Nephron progenitor cell (in vitro differentiated cells): Measurements from ENCODE around the gene ANO9.
A peak's percentile ranks its signal among the peaks of the same experiment; 100 is the strongest.
"Not testable (repeated sequence)": the region's sequence is repeated elsewhere in the genome, so short reads cannot be mapped to it uniquely, and the experiment has no call there.

Experiments used
- DNase-seq: peaks from one replicate; pipeline ENCODE4 v3.0.0; 2021
- H3K27ac Mint-ChIP-seq: 2 replicates; pipeline ENCODE4 v1.8.0; 2021; ENCODE audit warnings: mild to moderate bottlenecking, moderate library complexity, mixed read lengths
- H3K27me3 Mint-ChIP-seq: 2 replicates; pipeline ENCODE4 v1.8.0; 2021; ENCODE audit warnings: mild to moderate bottlenecking, low read depth, mixed read lengths; ENCODE audit not compliant: poor library complexity
- H3K36me3 Mint-ChIP-seq: 2 replicates; pipeline ENCODE4 v1.8.0; 2021; ENCODE audit warnings: low read depth, mixed read lengths
- H3K4me1 Mint-ChIP-seq: 2 replicates; pipeline ENCODE4 v1.8.0; 2021; ENCODE audit warnings: mixed read lengths
- H3K4me3 Mint-ChIP-seq: 2 replicates; pipeline ENCODE4 v1.8.0; 2021; ENCODE audit warnings: mild to moderate bottlenecking, moderate library complexity, mixed read lengths
- H3K9me3 Mint-ChIP-seq: 2 replicates; pipeline ENCODE4 v1.8.0; 2021; ENCODE audit warnings: mild to moderate bottlenecking, moderate library complexity, mixed read lengths
- TF ChIP-seq, protein P1 (sequence below): fragments of 200-600 bp; sonication (generic); IDR thresholded peaks from 2 replicates; pipeline ENCODE4 v1.5.0; 2021; ENCODE audit warnings: antibody characterized with exemption

ANO9 gene

DNA sequence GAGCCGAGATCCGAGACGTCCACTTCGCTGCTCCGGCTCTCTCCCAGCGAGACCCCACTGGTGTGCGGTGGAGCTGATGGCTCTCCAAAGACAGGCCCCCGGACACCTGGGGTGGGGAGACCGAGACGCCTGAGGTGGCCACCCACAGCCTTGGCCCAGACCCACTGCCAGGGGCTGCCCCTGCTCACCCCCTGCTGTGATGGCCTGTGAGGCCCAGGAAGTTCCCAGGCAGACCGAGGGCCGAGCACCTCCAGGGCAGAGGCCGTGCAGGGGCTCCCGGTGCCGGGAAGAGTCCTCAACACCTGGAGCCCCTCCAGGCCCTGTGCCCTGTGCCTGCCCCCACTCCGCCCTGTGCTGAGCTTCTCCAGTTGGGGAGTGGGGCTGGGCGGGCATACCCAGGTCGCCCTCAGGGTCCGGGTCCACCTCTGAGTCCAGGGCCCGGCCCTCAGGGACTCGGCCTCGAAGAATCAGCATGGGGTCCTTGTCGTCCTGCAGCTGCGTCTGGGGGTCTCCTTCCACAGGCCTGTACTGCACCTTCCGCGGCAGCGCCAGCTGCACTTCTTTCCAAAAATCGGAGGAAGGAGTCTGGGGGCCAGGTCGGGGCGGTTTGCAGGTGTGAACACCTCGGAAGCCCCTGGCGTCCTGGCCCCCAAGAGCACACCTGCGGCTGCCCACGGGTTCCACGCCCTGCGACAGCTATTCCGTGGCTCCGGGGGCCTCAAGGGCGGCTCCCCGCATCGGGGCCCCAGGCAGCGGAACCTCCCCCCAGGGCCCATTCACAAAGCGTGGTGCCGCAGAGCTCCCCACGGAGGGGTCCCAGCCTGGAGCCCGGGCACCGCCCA is 35.6 kb downstream of the ANO9 start:
- Mint-ChIP-seq H3K9me3 (no peaks in the 10 kb centered on the region), H3K4me3 (peak overlapping the region; percentile 54), H3K36me3 (no peaks in the 10 kb centered on the region), H3K27ac (no peak overlapping the region), H3K27me3 (peaks cover 6% of the 10 kb centered on the region), H3K4me1 (peaks cover 7% of the 10 kb centered on the region)
- DNase-seq = peak; percentile 38
- TF ChIP-seq, protein P1, sequence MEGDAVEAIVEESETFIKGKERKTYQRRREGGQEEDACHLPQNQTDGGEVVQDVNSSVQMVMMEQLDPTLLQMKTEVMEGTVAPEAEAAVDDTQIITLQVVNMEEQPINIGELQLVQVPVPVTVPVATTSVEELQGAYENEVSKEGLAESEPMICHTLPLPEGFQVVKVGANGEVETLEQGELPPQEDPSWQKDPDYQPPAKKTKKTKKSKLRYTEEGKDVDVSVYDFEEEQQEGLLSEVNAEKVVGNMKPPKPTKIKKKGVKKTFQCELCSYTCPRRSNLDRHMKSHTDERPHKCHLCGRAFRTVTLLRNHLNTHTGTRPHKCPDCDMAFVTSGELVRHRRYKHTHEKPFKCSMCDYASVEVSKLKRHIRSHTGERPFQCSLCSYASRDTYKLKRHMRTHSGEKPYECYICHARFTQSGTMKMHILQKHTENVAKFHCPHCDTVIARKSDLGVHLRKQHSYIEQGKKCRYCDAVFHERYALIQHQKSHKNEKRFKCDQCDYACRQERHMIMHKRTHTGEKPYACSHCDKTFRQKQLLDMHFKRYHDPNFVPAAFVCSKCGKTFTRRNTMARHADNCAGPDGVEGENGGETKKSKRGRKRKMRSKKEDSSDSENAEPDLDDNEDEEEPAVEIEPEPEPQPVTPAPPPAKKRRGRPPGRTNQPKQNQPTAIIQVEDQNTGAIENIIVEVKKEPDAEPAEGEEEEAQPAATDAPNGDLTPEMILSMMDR = no peak

DNA sequence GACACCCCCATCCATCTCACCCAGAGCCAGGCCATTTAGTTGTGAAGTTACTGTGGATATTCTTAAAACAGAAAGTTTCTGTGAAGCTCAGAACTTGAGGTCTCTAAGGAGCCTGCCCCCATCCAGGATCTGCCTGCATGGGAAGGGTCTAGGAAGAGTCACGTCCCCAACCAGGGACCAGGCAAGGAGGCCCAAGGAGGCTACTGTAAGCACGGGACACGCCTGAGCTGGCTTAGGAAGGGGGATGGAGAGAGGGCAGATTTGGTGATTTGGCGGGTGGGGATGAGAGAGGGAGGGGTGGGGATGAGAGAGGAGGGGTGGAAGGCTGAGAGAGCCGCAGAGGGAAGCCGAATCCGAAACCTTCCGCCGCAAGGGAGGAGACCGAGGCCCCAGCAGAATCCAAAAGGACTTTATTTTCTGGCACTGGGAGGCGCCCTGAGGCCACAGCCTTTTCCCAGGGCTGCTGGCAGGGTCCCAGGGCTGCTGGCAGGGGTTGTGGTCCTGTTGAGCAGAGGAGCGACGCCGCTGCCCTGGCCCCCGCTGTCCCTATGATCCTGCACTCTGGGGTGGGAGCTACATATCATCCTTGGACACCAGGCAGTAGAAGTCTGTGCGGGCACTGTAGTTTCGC is 36.4 kb downstream of the ANO9 start:
- H3K27me3 Mint-ChIP-seq = peaks cover 6% of the 10 kb centered on the region
- H3K9me3 Mint-ChIP-seq = no peaks in the 10 kb centered on the region
- H3K27ac Mint-ChIP-seq = peak overlapping the region; percentile 32
- H3K36me3 Mint-ChIP-seq = no peaks in the 10 kb centered on the region
- peak overlapping the region; percentile 65 for H3K4me3 Mint-ChIP-seq
- TF ChIP-seq, protein P1 = no peak
- no peak for DNase-seq
- peaks cover 7% of the 10 kb centered on the region for H3K4me1 Mint-ChIP-seq

DNA sequence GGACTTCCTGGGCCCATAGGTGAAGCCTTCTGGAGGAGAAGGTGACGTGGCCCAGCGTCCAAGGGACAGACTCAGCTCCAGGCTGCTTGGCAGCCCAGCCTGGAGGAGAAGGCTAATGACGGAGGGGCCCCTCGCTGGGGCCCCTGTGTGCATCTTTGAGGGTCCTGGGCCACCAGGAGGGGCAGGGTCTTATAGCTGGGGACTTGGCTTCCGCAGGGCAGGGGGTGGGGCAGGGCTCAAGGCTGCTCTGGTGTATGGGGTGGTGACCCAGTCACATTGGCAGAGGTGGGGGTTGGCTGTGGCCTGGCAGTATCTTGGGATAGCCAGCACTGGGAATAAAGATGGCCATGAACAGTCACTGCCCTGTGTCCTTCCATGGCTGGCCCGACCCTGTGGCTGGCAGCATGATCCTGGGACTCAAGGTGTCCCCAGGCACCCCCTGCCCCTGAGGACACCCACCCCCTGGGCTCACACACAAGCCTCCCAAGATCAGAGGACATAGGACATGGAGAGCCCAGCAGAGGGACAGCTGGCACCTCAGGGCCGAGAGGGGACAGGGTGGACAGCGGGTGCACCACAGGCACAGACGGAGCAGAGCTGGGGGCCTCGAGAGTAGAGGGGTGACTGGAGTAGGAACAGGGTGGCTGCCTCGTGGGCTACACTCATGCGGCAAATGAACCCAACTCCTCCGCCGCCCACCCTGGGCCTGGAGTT is 37.1 kb downstream of the ANO9 start:
- TF ChIP-seq, protein P1 = no peak
- no peak overlapping the region for H3K27ac Mint-ChIP-seq
- H3K36me3 Mint-ChIP-seq = no peaks in the 10 kb centered on the region
- peaks cover 9% of the 10 kb centered on the region for H3K27me3 Mint-ChIP-seq
- H3K4me1 Mint-ChIP-seq = peaks cover 7% of the 10 kb centered on the region
- H3K9me3 Mint-ChIP-seq = peaks cover 6% of the 10 kb centered on the region
- DNase-seq = peak; percentile 1
- H3K4me3 Mint-ChIP-seq = no peak overlapping the region

DNA sequence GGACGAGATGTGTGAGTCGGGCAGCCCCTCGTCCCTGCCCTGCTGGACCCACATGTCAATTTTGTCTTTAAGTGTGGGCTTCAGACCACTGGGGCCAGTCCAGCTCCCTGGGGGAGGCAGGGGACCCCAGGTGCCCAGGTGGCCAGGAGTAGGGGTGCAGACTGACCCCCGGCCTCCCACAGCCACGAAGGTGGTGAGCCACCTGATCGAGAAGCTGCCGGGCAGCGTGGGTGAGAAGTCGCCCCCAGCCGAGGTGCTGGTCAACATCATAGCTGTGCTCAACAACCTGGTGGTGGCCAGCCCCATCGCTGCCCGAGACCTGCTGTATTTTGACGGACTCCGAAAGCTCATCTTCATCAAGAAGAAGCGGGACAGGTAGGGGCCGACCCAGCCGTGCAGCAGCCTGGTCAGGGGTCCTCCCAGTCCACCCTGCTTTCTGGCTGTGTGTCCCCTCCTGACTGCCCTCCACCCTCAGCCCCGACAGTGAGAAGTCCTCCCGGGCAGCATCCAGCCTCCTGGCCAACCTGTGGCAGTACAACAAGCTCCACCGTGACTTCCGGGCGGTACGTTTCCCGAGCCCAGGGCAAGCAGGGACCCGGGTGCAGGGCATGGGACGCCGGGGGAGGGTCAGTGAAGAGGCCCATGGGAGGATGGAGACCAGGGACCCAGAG is 37.9 kb downstream of the ANO9 start:
- Mint-ChIP-seq H3K4me3 (no peak overlapping the region), H3K4me1 (peaks cover 7% of the 10 kb centered on the region), H3K27me3 (peaks cover 15% of the 10 kb centered on the region), H3K9me3 (peaks cover 9% of the 10 kb centered on the region), H3K27ac (no peak overlapping the region), H3K36me3 (no peaks in the 10 kb centered on the region)
- DNase-seq = peak; percentile 1
- TF ChIP-seq, protein P1 = no peak

DNA sequence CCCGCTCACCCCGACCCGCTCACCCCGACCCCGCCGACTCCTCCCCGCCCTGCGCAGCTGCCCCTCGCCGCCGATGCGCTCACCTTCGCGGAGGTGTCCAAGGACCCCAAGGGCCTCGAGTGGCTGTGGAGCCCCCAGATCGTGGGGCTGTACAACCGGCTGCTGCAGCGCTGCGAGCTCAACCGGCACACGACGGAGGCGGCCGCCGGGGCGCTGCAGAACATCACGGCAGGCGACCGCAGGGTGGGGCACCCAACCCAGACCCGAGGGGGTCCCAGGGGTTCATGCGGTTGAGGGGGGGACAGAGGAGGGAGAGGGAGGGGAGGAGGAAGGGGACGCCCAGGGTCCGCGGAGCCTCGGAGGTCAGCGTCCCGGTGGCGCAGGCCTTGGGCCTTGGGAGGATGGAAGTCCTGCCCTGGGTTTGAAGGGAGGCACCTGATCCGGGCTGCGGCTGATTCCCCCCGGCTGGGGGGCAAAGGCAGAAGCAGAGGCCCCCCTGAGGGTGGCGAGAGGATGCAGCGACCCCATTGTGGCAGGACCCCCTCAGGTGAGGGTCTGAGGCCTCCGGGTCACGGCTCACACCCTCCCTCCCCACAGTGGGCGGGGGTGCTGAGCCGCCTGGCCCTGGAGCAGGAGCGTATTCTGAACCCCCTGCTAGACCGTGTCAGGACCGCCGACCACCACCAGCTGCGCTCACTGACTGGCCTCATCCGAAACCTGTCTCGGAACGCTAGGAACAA is 38.6 kb downstream of the ANO9 start:
- peaks cover 7% of the 10 kb centered on the region for H3K4me1 Mint-ChIP-seq
- peaks cover 14% of the 10 kb centered on the region for H3K27me3 Mint-ChIP-seq
- H3K4me3 Mint-ChIP-seq = no peak overlapping the region
- H3K9me3 Mint-ChIP-seq = peaks cover 13% of the 10 kb centered on the region
- DNase-seq = peak; percentile 2
- H3K36me3 Mint-ChIP-seq = no peaks in the 10 kb centered on the region
- TF ChIP-seq, protein P1 = no peak
- H3K27ac Mint-ChIP-seq = no peak overlapping the region

DNA sequence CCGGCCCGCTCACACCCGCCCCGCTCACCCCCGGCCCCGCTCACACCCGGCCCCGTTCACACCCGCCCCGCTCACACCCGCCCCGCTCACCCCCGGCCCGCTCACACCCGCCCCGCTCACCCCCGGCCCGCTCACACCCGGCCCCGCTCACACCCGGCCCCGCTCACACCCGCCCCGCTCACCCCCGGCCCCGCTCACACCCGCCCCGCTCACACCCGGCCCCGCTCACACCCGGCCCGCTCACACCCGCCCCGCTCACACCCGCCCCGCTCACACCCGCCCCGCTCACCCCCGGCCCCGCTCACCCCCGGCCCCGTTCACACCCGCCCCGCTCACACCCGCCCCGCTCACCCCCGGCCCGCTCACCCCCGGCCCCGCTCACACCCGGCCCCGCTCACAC is 40.6 kb downstream of the ANO9 start:
- Mint-ChIP-seq H3K27me3 (peaks cover 11% of the 10 kb centered on the region), H3K9me3 (peaks cover 13% of the 10 kb centered on the region)
- DNase-seq, H3K27ac Mint-ChIP-seq, H3K4me3 Mint-ChIP-seq, H3K36me3 Mint-ChIP-seq, H3K4me1 Mint-ChIP-seq: not testable (repeated sequence)
